Stimulated activated CD4-positive, alpha-beta T cell treated with anti-CD3 and anti-CD28 coated beads, Interleukin-2, amount 100 ng/mL, for 24 hours (primary cell): ENCODE data around the gene WDR76.
"Not testable (repeated sequence)": the region's sequence is repeated elsewhere in the genome, so short reads cannot be mapped to it uniquely, and the experiment has no call there.

ENCODE experiments used
- DNase-seq, 2 donors: peaks; one replicate each; pipeline ENCODE4 v3.0.0-alpha.2; 2020

WDR76 gene

GRCh38 chr15:43824302-43825246, 2.2 kb upstream of the WDR76 start, which contains the start of gene MFAP1:
MFAP1 (minus strand) TSS chr15:43824690; CDS start chr15:43824569, 121 bp downstream.
- DNase-seq = peak; percentile 90 to 91

- not testable (repeated sequence) for DNase-seq
Observed at GRCh38 chr15:43825305-43825704, 1.5 kb upstream of the WDR76 start.

- DNase-seq = no peak
Observed at GRCh38 chr15:43826029-43826507, 734 bp upstream of the WDR76 start.

- peak; percentile 20 to 35 for DNase-seq
Observed at GRCh38 chr15:43828061-43828657, 1.4 kb downstream of the WDR76 start.

GRCh38 chr15:43829951-43830540, 3.2 kb downstream of the WDR76 start:
- not testable (repeated sequence) for DNase-seq

- DNase-seq = not testable (repeated sequence)
Observed at GRCh38 chr15:43830691-43831275, 4.0 kb downstream of the WDR76 start.

GRCh38 chr15:43831519-43832052, 4.8 kb downstream of the WDR76 start:
- not testable (repeated sequence) for DNase-seq

- DNase-seq = not testable (repeated sequence)
Observed at GRCh38 chr15:43832485-43832884, 5.7 kb downstream of the WDR76 start.

GRCh38 chr15:43845421-43845820, 18.6 kb downstream of the WDR76 start:
- DNase-seq = no peak

GRCh38 chr15:43851251-43851650, 24.4 kb downstream of the WDR76 start:
- DNase-seq = no peak

GRCh38 chr15:43852607-43853006, 25.8 kb downstream of the WDR76 start:
- DNase-seq = no peak

- DNase-seq = no peak
Observed at GRCh38 chr15:43854801-43855200, 28.0 kb downstream of the WDR76 start.

- no peak for DNase-seq
Observed at GRCh38 chr15:43859546-43859945, 32.7 kb downstream of the WDR76 start.

GRCh38 chr15:43866636-43867035, 39.8 kb downstream of the WDR76 start:
- not testable (repeated sequence) for DNase-seq

GRCh38 chr15:43867096-43867495, 40.3 kb downstream of the WDR76 start:
- DNase-seq = no peak

- no peak for DNase-seq
Observed at GRCh38 chr15:43868406-43868805, 41.6 kb downstream of the WDR76 start.

GRCh38 chr15:43871835-43872234, 45.0 kb downstream of the WDR76 start:
- no peak for DNase-seq

- no peak for DNase-seq
Observed at GRCh38 chr15:43872416-43873020, 45.7 kb downstream of the WDR76 start.

GRCh38 chr15:43873651-43874050, 46.8 kb downstream of the WDR76 start:
- no peak for DNase-seq

- DNase-seq = no peak
Observed at GRCh38 chr15:43876872-43877271, 50.1 kb downstream of the WDR76 start.

- no peak for DNase-seq
Observed at GRCh38 chr15:43877371-43877770, 50.6 kb downstream of the WDR76 start.

- DNase-seq = no peak
Observed at GRCh38 chr15:43878446-43878845, 51.6 kb downstream of the WDR76 start.
